NB4 (cell line): ENCODE data around the gene ICAM1.
A peak's percentile ranks its signal among the peaks of the same experiment; 100 is the strongest.

Experiments used
- DNase-seq: peaks from one replicate; pipeline ENCODE4 v3.0.0; 2010; ENCODE audit warnings: low read depth
- H3K4me3 ChIP-seq: one replicate; pipeline ENCODE4 v1.5.1; 2011; ENCODE audit warnings: mild to moderate bottlenecking, low read depth, low read length, moderate library complexity
- MYC ChIP-seq: IDR thresholded peaks from 2 replicates; pipeline ENCODE4 v1.6.1; 2011; ENCODE audit warnings: low read depth, low read length
- POLR2A ChIP-seq: IDR thresholded peaks from 2 replicates; pipeline ENCODE4 v1.6.1; 2011; ENCODE audit warnings: mild to moderate bottlenecking; ENCODE audit not compliant: insufficient read length; ENCODE audit errors: extremely low read depth
- TF ChIP-seq, protein P1 (sequence below): IDR thresholded peaks from one replicate; pipeline ENCODE4 v1.5.1; 2012; ENCODE audit warnings: low read depth, low read length
- TF ChIP-seq, protein P2 (sequence below): IDR thresholded peaks from 2 replicates; pipeline ENCODE4 v1.6.1; 2011; ENCODE audit warnings: low read depth, low read length

The ICAM1 gene

GRCh38 chr19:10270616-10271394 is at the start of gene ICAM1:
TSS of gene ICAM1 (plus strand) at chr19:10271120. CDS start at chr19:10271160, 40 bp downstream.
- peak; percentile 98 for DNase-seq
- peak within 1 kb of the TSS; percentile 42 for H3K4me3 ChIP-seq
- TF ChIP-seq, protein P1, sequence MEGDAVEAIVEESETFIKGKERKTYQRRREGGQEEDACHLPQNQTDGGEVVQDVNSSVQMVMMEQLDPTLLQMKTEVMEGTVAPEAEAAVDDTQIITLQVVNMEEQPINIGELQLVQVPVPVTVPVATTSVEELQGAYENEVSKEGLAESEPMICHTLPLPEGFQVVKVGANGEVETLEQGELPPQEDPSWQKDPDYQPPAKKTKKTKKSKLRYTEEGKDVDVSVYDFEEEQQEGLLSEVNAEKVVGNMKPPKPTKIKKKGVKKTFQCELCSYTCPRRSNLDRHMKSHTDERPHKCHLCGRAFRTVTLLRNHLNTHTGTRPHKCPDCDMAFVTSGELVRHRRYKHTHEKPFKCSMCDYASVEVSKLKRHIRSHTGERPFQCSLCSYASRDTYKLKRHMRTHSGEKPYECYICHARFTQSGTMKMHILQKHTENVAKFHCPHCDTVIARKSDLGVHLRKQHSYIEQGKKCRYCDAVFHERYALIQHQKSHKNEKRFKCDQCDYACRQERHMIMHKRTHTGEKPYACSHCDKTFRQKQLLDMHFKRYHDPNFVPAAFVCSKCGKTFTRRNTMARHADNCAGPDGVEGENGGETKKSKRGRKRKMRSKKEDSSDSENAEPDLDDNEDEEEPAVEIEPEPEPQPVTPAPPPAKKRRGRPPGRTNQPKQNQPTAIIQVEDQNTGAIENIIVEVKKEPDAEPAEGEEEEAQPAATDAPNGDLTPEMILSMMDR = peak; percentile 45
- no peak for TF ChIP-seq MYC

- peak; percentile 74 for DNase-seq
- TF ChIP-seq POLR2A = no peak
- TF ChIP-seq, protein P2, sequence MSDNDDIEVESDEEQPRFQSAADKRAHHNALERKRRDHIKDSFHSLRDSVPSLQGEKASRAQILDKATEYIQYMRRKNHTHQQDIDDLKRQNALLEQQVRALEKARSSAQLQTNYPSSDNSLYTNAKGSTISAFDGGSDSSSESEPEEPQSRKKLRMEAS = no peak
- TF ChIP-seq, protein P1 = no peak
- no peak for TF ChIP-seq MYC
- H3K4me3 ChIP-seq = no peak overlapping the region
Measured at GRCh38 chr19:10222201-10222890, 48.6 kb upstream of the ICAM1 start.

GRCh38 chr19:10223488-10224213 is 47.3 kb upstream of the ICAM1 start:
- DNase-seq = no peak
- no peak for TF ChIP-seq POLR2A
- no peak for TF ChIP-seq MYC
- TF ChIP-seq, protein P1 = no peak
- TF ChIP-seq, protein P2 = no peak
- H3K4me3 ChIP-seq = no peak overlapping the region

- no peak for TF ChIP-seq POLR2A
- TF ChIP-seq, protein P1 = no peak
- TF ChIP-seq, protein P2 = no peak
- no peak for TF ChIP-seq MYC
- H3K4me3 ChIP-seq = no peak overlapping the region
- no peak for DNase-seq
Measured at GRCh38 chr19:10224337-10224736, 46.6 kb upstream of the ICAM1 start.

- DNase-seq = no peak
- no peak overlapping the region for H3K4me3 ChIP-seq
- TF ChIP-seq, protein P2 = no peak
- TF ChIP-seq POLR2A (no peak), MYC (no peak)
- TF ChIP-seq, protein P1 = no peak
Measured at GRCh38 chr19:10226021-10226375, 44.9 kb upstream of the ICAM1 start.
